Stimulated activated CD4-positive, alpha-beta T cell treated with anti-CD3 and anti-CD28 coated beads, TNF-alpha, amount 100 ng/mL, for 4 hours (primary cell): ENCODE data around the gene ARSB.
A peak's percentile ranks its signal among the peaks of the same experiment; 100 is the strongest.

Experiments used
- DNase-seq, 3 experiments: peaks; one replicate each; pipeline ENCODE4 v3.0.0-alpha.2; 2020; ENCODE audit warnings: low read depth in 3 of 3

ARSB gene

GRCh38 chr5:78985116-78985724, at the start of gene ARSB:
Gene ARSB, minus strand, starts transcription at chr5:78985310. Its CDS starts 62 bp downstream, at chr5:78985248.
- peak; percentile 28 to 44 (median 34) for DNase-seq

- no peak for DNase-seq
These were observed 47.7 kb upstream of the ARSB start for GRCh38 chr5:79032782-79033181.

- no peak for DNase-seq
These were observed 47.1 kb upstream of the ARSB start for GRCh38 chr5:79032031-79032695.

- no peak for DNase-seq
These were observed 46.4 kb upstream of the ARSB start for GRCh38 chr5:79031485-79031867.

- DNase-seq = no peak
These were observed 45.8 kb upstream of the ARSB start for GRCh38 chr5:79030663-79031484.

GRCh38 chr5:79025054-79025472, 40.0 kb upstream of the ARSB start:
- peak; percentile 6 to 15 (median 13) for DNase-seq

- DNase-seq = no peak
These were observed 38.8 kb upstream of the ARSB start for GRCh38 chr5:79023947-79024346.

- DNase-seq = no peak
These were observed 38.2 kb upstream of the ARSB start for GRCh38 chr5:79023348-79023747.

GRCh38 chr5:79022771-79023170, 37.7 kb upstream of the ARSB start:
- DNase-seq = no peak

- DNase-seq = no peak
These were observed 36.6 kb upstream of the ARSB start for GRCh38 chr5:79021753-79022152.

GRCh38 chr5:79020861-79021561, 35.9 kb upstream of the ARSB start:
- DNase-seq = peak in 1 of 3 experiments; percentile 8

GRCh38 chr5:79014631-79015030, 29.5 kb upstream of the ARSB start:
- no peak for DNase-seq

- no peak for DNase-seq
These were observed 26.8 kb upstream of the ARSB start for GRCh38 chr5:79011869-79012268.

GRCh38 chr5:79011219-79011836, 26.2 kb upstream of the ARSB start:
- DNase-seq = no peak

GRCh38 chr5:79008362-79008761, 23.3 kb upstream of the ARSB start:
- DNase-seq = no peak

- no peak for DNase-seq
These were observed 22.8 kb upstream of the ARSB start for GRCh38 chr5:79007872-79008271.

GRCh38 chr5:79005936-79006631, 21.0 kb upstream of the ARSB start:
- DNase-seq = no peak

GRCh38 chr5:79005151-79005550, 20.0 kb upstream of the ARSB start:
- DNase-seq = no peak

GRCh38 chr5:79002374-79002773, 17.3 kb upstream of the ARSB start:
- no peak for DNase-seq

- DNase-seq = no peak
These were observed 16.4 kb upstream of the ARSB start for GRCh38 chr5:79001471-79001870.

GRCh38 chr5:78997090-78997489, 12.0 kb upstream of the ARSB start:
- no peak for DNase-seq
